Measurements from ENCODE around the gene BHLHE23. TPM values are rescaled to one million over a fixed set of nuclear protein-coding genes. Genes with fewer than 3 reads are reported as not detected.
A peak's percentile ranks its signal among the peaks of the same experiment; 100 is the strongest.

BHLHE23 gene
- polyA plus RNA-seq, 10 donors: 0.16 TPM; not detected in 9

DNA sequence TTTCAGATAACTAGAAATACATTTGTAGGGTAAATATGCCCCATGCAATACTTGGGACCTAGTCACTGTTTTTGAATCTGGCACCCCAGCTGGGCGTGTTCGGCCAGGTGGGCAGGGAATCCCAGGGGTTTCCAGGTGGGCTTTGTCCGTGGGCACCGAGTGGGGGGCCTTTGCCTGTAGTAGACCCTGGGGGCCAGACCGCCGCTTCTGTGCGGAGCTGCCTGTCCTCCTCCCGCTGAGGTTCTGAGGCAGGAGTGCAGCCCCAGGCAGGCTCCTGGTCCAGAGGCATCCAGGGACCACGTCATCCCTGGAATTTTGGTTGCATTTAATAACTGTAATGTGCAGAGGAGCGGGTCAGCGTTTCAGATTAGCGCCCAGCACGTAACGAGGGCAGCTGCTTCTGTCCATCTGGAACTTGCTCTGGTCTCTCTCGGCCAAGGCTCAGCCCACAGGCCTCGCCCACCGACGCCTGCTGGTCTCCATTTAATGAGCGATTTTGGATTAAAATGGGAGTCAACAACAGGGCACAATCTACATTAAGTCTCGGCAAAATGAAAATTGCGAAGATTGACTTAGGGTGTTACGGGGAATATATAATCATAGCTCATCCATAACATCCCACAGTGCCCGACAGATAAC is 12.8 kb downstream of the BHLHE23 start:
- DNase-seq: peak in 2 of 3 donors; percentile 29 to 64

DNA sequence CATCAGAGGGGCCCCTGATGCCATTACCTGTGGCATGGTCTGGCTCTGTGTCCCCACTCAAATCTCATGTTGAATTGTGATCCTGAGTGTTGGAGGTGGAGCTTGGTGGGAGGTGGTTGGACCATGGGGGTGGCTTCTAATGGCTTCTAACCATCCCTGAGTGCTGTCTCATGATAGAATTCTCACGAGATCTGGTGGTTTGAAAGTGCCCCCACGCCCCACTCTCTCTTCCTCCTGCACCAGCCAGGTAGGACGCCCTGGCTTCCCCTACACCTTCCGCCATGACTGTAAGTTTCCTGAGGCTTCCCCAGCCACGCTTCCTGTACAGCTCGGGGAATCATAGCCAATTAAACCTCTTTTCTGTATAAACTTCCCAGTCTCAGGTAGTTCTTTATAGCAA is 14.9 kb downstream of the BHLHE23 start:
- no peak for DNase-seq

DNA sequence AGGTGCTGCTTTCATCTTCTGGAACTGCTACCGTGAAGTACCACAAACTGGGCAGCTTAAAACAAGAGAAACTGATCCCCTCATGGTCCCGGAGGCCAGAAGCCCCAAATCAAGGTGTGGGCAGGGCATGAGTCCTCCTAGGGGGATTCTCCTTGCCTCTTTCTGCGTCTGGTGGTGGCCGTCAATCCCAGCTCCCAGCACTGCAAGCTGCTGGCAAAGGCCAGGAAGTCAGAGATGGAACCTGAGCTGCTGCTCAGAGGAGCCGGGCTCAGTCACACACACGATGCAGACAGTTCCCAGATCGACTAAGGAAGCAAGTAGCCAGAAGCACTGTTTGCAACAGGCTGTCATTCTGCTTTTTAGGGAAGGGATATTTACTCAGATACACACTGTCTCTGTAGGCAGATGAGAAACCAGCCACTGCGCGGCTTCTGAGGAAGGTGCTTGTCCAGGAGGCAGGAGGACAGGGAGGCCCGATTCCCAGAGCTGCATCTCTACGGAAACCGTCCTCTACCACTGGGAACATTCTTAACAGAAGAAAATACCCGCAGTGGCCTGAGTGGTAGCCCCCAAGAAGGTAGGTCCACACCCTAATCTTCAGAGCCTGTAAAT is 15.5 kb downstream of the BHLHE23 start:
- DNase-seq: no peak

DNA sequence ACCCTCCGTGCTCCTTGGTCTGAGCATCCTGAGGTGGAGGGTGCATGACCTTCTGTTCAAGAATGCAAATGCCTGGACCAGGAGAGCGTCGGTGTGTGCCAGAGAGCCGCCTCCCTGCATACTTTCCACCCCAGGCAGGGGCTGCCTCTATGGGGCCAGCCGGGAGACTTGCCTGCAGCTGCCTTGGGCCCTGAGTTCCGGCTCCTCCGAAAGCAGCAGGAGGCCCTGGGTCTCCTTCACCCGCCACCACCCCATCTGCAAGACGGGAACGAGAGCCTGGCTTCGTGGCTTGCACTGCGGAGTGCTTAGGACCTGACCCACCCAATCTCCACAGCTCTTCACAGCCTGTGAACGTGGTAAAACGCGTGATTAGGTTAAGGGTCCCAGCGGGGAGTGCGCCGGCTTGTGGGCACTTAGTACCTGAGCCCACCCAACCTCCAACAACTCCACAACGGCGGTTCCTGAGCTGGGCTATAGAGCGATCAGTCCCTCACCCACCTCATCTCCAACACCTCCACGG is 16.4 kb downstream of the BHLHE23 start:
- no peak for DNase-seq

DNA sequence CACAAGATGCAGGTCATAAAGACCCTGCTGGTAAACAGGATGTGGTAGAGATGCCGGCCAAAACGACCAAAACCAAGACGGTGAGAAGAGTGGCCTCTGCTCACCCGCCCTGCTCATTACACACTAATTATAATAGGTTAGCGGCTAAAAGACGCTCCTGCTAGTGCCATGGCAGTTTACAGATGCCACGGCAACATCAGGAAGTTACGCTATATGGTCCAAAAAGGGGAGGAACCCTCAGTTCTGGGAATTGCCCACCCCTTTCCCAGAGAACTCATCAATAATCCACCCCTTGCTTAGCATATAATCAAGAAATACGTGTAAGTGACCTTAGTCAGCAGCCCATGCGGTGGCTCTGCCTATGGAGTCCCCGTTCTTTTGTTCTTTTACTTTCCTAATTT is 17.6 kb downstream of the BHLHE23 start:
- no peak for DNase-seq

DNA sequence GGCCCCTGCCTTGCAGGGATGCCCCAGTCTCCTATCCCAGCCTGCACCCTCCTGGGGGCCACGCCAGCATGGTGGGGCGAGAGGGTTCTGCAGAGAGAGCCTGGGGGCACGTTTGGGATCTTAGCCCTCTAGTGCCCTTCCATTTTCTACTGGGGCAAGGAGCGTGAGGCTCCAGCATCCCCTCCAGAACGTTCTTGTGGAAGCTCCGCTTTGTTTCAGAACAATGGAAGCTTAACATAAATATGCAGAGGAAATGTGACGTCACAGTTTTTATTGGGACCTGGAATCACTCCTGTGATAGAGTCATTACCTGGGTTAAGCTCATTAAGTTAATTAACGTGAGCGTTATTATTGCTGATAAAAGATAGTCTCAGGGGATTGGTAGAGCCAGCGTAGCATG is 19.6 kb downstream of the BHLHE23 start:
- no peak for DNase-seq

DNA sequence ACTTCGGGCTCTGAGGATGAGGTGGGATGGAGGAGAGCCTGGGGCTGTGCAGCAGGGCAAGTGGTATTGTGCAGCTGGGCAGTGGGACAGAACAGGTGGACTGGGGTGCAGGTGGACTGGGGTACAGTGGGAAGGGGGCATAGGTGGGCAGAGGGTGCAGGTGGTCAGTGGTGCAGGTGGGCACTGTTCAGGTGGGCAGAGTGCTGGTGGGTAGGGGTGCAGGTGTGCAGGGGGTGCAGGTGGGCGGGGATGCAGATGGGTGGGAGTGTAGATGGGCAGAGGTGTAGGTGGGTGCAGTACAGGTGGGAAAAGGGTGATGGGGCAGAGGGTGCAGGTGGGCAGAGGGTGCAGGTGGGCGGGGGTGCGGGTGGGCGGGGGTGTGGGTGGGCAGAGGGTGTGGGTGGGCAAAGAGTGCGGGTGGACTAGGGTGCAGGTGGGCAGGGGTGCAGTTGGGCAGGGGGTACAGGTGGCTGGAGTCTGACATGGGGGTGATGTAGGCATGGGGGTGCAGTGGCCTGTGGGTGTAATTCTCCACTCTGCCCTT is 20.4 kb downstream of the BHLHE23 start:
- no peak for DNase-seq

DNA sequence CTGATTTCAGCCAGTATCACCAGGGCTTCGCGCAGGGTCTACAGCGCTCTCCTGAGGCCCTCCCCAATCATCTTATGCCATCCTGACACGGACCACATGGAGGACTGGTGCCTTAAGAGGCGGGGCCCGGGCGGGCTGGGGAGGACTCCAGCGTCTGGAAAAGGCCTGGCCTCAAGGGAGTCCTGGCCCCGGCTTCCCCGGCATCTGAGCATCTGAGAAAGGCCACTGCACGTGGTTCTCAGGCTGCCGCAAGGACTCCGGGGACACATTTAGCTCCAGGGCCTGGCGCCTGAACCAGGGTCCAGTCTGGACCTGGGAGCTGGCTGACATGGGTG is 21.4 kb downstream of the BHLHE23 start:
- DNase-seq: no peak

DNA sequence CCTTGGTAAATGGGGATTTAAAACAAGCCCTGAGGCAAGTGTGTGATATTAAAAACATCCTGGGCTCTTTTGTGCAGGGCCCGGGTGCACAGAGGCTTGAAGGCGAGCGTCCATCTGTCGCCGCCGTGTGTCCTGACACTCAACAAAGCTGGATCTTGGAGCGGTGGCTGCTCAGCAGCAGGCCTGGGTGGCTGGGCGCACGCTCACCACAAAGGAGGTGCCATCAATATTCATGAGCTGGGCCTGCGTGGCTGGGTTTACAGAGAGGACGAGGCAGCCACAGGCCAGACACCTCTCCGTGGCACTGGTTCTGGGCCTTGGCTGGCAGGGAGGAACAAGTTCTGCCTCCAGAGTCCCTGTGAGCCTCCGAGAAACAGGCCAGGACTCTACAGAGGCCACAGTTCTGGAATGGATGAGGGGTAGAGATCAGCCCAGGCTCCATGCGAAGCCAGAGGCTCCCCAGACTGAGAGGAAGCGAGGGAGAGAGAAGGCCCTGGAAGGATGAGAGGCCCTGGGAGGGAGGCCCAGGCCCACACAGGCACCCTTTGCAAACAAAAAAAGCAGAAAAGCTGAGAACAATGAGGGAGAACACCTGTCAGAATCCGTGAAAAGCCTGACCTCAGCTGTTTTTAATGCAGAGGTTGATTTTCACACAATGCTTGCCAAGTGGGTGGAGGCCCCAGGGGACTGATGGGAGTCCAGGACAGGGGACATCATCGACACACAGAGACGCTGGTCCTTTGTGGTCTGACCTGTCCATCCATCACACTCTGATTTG is 21.9 kb downstream of the BHLHE23 start:
- no peak for DNase-seq

DNA sequence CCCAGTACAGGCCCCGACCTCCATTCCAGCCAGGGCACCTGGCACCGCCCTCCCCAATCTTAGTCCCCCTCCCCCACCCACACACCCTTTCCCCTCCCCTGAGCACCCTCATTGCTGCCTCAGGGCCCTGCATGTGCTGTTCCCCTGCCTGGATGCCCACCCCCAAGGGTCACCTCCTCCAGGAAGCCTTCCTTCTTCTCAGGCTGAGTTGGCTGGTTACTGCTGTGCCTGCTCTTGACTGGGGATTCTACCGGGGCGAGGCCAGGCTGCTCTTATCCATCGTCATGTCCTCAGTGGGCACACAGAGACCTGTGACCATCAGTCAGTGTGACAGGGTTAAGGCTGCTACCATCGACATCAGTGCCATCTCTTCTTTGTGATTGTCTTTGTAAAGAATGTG is 23.6 kb downstream of the BHLHE23 start:
- no peak for DNase-seq

DNA sequence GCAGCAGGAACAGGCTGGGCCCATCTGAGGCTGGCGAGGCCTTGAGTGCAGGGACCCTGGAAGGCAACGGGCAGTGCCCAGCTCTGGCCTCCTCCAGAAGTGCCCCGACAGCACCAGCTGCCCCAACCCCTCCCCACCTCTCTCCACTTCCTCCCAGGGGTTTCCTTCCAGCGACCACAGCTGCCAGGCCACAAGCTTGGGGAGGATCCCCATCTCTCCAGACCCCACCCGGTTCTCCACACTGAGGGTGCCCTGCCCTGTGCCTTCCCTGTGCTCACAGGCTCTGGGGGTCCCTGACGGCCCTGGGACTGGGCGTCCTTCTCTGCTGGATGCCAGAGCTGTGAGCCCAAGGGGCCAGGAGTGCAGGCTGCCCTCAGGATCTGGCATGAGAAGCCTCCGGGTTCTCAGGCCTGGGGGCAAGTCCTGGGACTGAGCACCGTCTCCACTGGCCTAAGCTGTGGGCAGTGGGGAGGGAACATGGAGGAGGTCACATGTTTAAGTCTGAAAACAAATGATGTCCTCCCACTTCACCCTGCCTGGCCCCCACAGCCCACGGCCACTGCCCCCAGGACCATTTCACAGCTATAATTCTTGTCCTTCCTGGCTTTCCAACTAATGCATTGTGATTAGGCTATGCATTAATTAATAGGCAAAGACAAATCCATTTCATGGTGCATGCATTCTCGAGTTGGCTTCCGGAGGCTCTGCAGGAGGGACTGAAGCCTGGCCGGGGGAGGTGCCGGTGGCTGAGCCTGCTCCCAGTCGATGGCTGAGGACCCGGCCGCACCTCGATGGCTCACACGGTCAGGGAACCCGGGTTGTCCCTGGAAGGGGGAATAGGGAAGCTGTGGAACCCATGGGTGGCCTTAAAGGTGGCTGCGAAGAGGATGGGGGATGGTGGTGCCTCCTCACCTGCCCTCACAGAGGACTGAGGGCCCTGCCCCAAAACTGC is 24.4 kb downstream of the BHLHE23 start:
- no peak for DNase-seq

DNA sequence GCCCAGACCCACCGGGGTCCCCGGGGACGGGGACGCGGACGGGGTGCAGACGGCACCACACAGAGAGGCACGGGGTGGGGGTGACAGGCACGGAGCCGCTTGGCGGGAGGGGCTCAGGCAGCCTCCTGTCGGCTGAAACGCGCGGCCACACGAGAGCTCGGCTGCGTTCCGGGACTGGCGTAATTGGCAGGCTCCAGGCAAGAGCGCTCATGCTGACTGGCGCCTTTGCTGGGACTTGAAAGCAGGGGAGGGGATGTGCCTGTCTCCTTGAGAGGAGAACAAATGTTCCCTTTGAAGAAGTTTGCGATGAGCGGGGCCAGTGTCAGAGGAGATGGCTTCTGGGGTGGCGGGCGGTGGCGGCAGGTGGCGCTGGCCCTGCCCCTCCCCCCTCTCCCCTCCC is 25.8 kb downstream of the BHLHE23 start:
- DNase-seq: no peak

DNA sequence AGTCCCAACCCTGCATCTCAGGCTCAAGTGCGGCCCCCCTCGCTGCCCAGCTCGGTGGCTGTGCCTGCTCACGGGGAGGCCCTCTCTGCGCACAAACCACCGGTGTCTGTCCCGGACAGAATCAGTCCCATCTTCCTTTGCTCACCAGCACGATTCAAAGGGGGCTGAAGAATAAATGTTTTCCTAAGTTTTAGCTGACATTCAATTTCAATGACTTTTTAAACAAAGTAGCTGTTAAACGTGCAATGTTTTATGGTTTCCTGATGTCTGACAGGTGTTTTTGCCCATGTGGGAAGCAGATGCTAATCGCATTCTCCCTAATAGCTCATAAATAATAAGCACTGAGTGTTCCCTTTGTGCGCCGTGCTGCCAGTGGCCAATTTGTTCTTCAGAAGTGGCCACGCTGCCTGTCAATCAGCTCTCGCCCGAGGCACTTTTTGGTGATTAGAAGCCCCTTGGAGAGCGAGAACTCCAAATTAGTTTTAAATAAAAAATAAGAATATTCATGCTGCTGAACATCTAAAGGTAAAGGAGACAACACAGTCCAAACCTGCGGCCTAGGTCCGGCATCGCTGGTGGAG is 26.3 kb downstream of the BHLHE23 start:
- no peak for DNase-seq

DNA sequence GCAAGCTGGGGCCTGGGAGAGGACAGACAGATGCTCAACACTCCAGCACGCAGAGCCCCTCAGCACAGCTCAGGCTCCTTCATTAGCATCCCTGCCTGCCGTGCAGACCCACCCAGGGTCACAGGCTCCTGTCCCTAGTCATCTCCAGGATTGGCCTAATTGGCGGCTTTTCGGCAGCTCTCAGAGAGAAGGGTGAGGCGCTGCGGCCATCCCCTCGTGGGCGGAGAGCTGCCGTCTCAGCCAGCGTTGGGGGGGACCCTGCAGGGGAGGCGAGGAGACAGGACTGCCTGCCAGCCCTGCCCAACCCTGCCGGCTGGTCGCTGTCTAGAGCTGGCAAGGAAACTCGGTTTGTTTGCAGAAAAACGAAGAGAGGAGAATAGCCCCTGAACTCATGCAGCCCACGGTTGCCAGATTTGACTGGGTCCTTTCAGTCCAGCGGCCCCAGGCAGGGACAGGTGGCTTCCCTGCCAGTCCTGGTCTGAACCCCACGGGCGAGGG is 26.8 kb downstream of the BHLHE23 start:
- no peak for DNase-seq

DNA sequence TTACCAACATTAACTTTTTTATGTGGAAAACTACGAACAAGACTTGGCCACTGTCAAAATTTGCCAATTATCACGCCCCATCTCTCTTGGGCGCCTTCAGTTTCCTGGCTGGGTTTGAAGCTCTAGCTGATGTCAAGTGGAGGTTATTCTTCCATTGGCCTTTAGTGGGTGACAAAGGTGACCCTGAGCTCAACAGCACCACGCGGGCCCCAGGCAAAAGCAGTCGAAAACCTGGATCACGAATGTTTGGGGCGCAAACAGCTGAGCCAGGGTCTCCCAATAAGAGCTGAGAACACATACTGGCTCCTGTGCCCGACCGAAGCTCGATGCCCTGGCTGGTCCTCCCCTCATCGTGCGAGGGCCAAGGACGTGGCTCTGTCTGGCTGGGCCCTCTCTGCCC is 27.5 kb downstream of the BHLHE23 start:
- DNase-seq: no peak

DNA sequence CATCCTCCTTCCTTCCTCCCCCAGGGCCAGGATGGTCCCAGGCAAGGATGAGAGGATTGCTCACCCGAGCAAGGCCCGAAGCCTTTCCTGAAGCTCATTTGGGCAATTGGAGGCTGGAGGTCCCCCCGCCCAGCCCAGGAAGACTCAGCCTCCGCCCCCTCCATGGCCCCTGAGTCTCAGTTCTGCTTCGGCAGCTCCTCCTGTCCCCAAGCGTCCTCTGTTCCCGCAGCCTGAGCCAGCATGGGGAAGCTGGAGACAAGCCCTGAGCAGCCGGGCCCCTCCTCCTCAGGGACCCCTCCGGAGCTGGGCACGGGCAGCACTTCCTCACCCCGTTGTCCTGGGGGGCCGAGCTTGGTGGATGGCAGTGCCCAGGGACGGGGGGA is 28.2 kb downstream of the BHLHE23 start:
- DNase-seq: no peak

DNA sequence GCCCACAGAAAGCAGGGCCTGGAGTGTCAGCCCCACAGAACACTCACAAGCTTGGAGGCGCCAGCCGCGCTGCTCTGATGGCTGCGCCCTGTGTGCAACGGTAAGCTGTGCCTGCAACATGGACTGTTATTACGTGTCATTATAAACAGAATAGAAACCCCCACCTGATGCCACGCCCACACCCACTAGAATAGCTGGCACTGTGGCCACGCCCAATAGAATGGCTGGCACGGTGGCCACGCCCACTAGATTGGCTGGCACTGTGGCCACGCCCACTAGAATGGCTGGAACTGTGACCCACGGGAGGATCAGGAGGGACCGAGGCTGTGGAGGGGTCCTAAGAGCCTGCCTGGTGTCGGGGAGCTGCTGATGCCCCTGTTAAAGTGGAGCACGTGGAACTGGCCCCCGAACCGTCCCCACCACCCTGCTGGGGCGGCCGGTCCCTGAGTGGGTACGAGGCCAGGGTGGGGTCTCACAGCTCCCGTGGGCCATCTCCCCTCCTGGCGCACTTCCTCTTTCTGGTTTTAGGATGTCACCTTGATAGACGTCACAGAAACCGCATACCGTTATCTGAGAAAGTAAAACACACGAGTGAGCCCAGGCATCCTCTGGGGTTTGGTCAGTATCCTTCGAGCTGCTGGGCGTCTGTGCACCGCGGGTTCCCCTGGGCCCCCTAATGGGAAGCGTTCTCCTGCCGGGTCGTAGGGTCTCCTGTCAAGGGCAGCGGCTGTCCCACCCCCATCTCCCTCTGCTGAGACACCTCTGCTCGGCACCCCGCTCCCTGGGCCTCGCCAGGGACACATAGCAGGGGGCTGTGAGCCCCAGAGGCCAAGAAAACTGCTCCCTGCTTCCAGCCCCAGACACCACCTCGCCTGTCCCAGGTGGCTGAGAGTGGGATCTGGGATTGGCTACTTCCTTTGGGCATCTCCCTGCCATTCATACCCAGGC is 28.9 kb downstream of the BHLHE23 start:
- DNase-seq: no peak

DNA sequence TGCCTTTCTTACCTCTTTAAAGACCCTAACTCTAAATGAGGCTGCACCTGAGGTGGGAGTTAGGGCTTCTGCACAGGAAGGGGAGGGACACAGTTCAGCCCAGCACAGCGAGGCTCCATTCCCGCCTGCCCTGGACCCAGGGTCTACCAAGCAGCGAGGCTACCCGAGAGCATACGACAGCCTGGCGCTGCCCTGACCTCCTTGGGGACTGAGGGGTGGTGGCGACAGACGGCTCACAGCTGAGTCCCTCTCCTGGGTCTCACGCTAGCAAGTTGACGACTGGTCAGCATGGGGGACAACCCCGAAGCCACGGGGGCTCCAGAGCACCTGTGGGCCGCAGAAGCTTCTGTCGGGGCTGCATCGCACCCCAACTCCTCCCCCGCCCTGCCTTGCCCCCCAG is 29.9 kb downstream of the BHLHE23 start:
- no peak for DNase-seq

DNA sequence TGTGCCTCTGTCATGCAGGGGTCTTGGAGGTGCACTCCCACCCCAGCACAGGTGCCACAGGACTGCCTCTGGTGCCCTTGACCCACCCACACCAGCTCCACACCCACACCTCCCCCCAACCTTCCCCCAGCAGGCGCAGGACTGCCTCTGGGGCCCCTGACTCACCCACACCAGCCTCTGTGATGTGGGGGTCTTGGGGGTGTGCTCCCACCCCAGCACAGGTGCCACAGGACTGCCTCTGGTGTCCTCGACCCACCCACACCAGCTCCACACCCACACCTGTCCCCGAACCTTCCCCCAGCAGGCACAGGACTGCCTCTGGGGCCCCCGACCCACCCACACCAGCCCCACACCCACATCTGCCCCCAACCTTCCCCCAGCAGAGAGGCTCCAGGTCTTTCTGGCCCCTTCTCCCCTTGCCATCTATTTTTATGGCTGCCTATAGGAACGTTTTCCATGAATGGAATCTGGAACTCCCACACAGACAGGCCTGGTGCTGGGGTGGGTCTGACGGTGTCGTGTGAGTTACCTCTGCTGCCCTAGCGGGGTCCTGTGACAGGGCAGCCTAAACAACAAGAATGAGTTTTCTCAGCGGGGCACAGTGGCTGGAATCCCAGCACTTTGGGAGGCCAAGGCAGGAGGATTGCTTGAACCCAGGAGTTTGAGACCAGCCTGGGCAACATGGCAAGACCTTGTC is 30.8 kb downstream of the BHLHE23 start:
- no peak for DNase-seq
